H9 (cell line): Measurements from ENCODE around the gene LCE3A. TPM values are rescaled to one million over a fixed set of nuclear protein-coding genes. Genes with fewer than 3 reads are reported as not detected.

Source experiments
- DNase-seq: peaks from one replicate; pipeline ENCODE4 v3.0.0-alpha.2; 2017
- H2AFZ ChIP-seq: one replicate; pipeline ENCODE4 v1.6.1; 2013; ENCODE audit warnings: mild to moderate bottlenecking, low read length, control low read depth, moderate library complexity
- H2AK5ac ChIP-seq: 2 replicates; pipeline ENCODE4 v1.6.1; 2013; ENCODE audit warnings: low read length, control low read depth, mixed read lengths; ENCODE audit not compliant: insufficient read length
- H2BK120ac ChIP-seq: one replicate; pipeline ENCODE4 v1.6.1; 2013; ENCODE audit warnings: low read depth, mild to moderate bottlenecking, low read length, control low read depth, inconsistent platforms; ENCODE audit not compliant: poor library complexity, severe bottlenecking
- H2BK12ac ChIP-seq: 2 replicates; pipeline ENCODE4 v1.6.1; 2013; ENCODE audit warnings: low read length, control low read depth, mixed read lengths, low read depth; ENCODE audit not compliant: insufficient read length
- H2BK15ac ChIP-seq: 2 replicates; pipeline ENCODE4 v1.6.1; 2013; ENCODE audit warnings: low read depth, low read length, control low read depth
- H2BK20ac ChIP-seq: one replicate; pipeline ENCODE4 v1.6.1; 2013; ENCODE audit warnings: low read depth, mild to moderate bottlenecking, low read length, control low read depth, inconsistent platforms; ENCODE audit not compliant: poor library complexity, severe bottlenecking
- H2BK5ac ChIP-seq: 2 replicates; pipeline ENCODE4 v1.6.1; 2013; ENCODE audit warnings: low read length, control low read depth, mixed read lengths; ENCODE audit not compliant: insufficient read length
- H3K14ac ChIP-seq: 2 replicates; pipeline ENCODE4 v1.6.1; 2013; ENCODE audit warnings: low read length, control low read depth; ENCODE audit not compliant: insufficient read depth
- H3K18ac ChIP-seq: 2 replicates; pipeline ENCODE4 v1.6.1; 2013; ENCODE audit warnings: low read depth, mild to moderate bottlenecking, mixed read lengths, low read length, control low read depth; ENCODE audit not compliant: insufficient read length
- H3K23ac ChIP-seq: 2 replicates; pipeline ENCODE4 v1.6.1; 2013; ENCODE audit warnings: low read length, control low read depth, mixed read lengths, low read depth; ENCODE audit not compliant: insufficient read length
- H3K23me2 ChIP-seq: 2 replicates; pipeline ENCODE4 v1.6.1; 2013; ENCODE audit warnings: low read depth, mild to moderate bottlenecking, mixed read lengths, low read length, control low read depth; ENCODE audit not compliant: insufficient read length, poor library complexity, severe bottlenecking
- H3K27ac ChIP-seq: 2 replicates; pipeline ENCODE4 v1.5.1; 2013; ENCODE audit warnings: low read length, control low read depth, mixed read lengths, low read depth; ENCODE audit not compliant: insufficient read length
- H3K27me3 ChIP-seq: 2 replicates; pipeline ENCODE4 v1.6.1; 2013; ENCODE audit warnings: low read length, control low read depth, inconsistent platforms; ENCODE audit not compliant: insufficient read depth
- H3K4ac ChIP-seq: 2 replicates; pipeline ENCODE4 v1.6.1; 2013; ENCODE audit warnings: low read depth, mild to moderate bottlenecking, control low read depth, inconsistent platforms, low read length, moderate library complexity
- H3K4me1 ChIP-seq: 2 replicates; pipeline ENCODE4 v1.6.1; 2013; ENCODE audit warnings: low read length, control low read depth, inconsistent platforms; ENCODE audit not compliant: insufficient read depth
- H3K4me2 ChIP-seq: 2 replicates; pipeline ENCODE4 v1.6.1; 2013; ENCODE audit warnings: low read length, control low read depth, mixed read lengths; ENCODE audit not compliant: insufficient read length, insufficient read depth
- H3K56ac ChIP-seq: 2 replicates; pipeline ENCODE4 v1.6.1; 2013; ENCODE audit warnings: low read depth, mild to moderate bottlenecking, mixed read lengths, low read length, control low read depth; ENCODE audit not compliant: insufficient read length
- H3K79me1 ChIP-seq: 2 replicates; pipeline ENCODE4 v1.6.1; 2013; ENCODE audit warnings: low read depth, mild to moderate bottlenecking, moderate library complexity, low read length, control low read depth, inconsistent platforms; ENCODE audit not compliant: insufficient read depth, poor library complexity, severe bottlenecking
- H3K79me2 ChIP-seq: 2 replicates; pipeline ENCODE4 v1.6.1; 2013; ENCODE audit warnings: low read length, control low read depth, inconsistent platforms; ENCODE audit not compliant: insufficient read depth
- H3K9ac ChIP-seq: 2 replicates; pipeline ENCODE4 v1.6.1; 2013; ENCODE audit warnings: low read length, control low read depth, mixed read lengths; ENCODE audit not compliant: insufficient read length; ENCODE audit errors: extremely low read depth
- H3K9me3 ChIP-seq: one replicate; pipeline ENCODE4 v1.6.1; 2013; ENCODE audit warnings: low read depth, low read length, inconsistent platforms; ENCODE audit not compliant: control insufficient read depth
- H3T11ph ChIP-seq: one replicate; pipeline ENCODE4 v1.6.1; 2013; ENCODE audit warnings: mild to moderate bottlenecking, low read length, control low read depth, inconsistent platforms
- H4K20me1 ChIP-seq: one replicate; pipeline ENCODE4 v1.6.1; 2013; ENCODE audit not compliant: control insufficient read depth, insufficient read length, insufficient read depth
- H4K5ac ChIP-seq: 2 replicates; pipeline ENCODE4 v1.6.1; 2013; ENCODE audit warnings: low read depth, mild to moderate bottlenecking, mixed read lengths, low read length, control low read depth; ENCODE audit not compliant: insufficient read length
- H4K8ac ChIP-seq: replicated peaks from 2 replicates; pipeline ENCODE4 v1.6.1; 2013; ENCODE audit warnings: low read length, control low read depth, mixed read lengths, low read depth; ENCODE audit not compliant: insufficient read length
- H4K91ac ChIP-seq: 2 replicates; pipeline ENCODE4 v1.6.1; 2013; ENCODE audit warnings: low read depth, mild to moderate bottlenecking, moderate library complexity, mixed read lengths, low read length, control low read depth; ENCODE audit not compliant: insufficient read length
- H3K27ac Mint-ChIP-seq, 3 experiments: 2 replicates in 2 of 3; 3 replicates in 1 of 3; pipeline ENCODE4 v1.8.0; 2020 to 2021; ENCODE audit warnings: mixed read lengths in 3 of 3, mild to moderate bottlenecking in 1 of 3, moderate library complexity in 1 of 3
- H3K27me3 Mint-ChIP-seq: 2 replicates; pipeline ENCODE4 v1.8.0; 2021; ENCODE audit warnings: low read depth, mild to moderate bottlenecking, moderate library complexity, mixed read lengths
- H3K36me3 Mint-ChIP-seq, 3 experiments: 2 replicates in 2 of 3; 3 replicates in 1 of 3; pipeline ENCODE4 v1.8.0; 2020 to 2021; ENCODE audit warnings: low read depth in 3 of 3, mixed read lengths in 3 of 3; ENCODE audit not compliant: insufficient read depth in 1 of 3
- H3K4me1 Mint-ChIP-seq, 2 experiments: 2 replicates each; pipeline ENCODE4 v1.8.0; 2020; ENCODE audit warnings: mixed read lengths in 2 of 2
- H3K4me3 Mint-ChIP-seq, 2 experiments: 2 replicates in 1 of 2; 3 replicates in 1 of 2; pipeline ENCODE4 v1.8.0; 2020 to 2021; ENCODE audit warnings: mild to moderate bottlenecking in 2 of 2, mixed read lengths in 2 of 2, moderate library complexity in 1 of 2
- H3K9me3 Mint-ChIP-seq, 2 experiments: 2 replicates in 1 of 2; 3 replicates in 1 of 2; pipeline ENCODE4 v1.8.0; 2020; ENCODE audit warnings: mild to moderate bottlenecking in 2 of 2, mixed read lengths in 2 of 2, moderate library complexity in 1 of 2
- WGBS: extraction: QIAGEN DNeasy Blood & Tissue Kit; methylation state at CpG from one replicate; pipeline ENCODE4 v1.1.7; 2013; ENCODE audit warnings: missing lambda C conversion rate, low lambda C conversion rate, mixed read lengths; ENCODE audit not compliant: insufficient read length; ENCODE audit errors: extremely low coverage; 5-methylcytosine and 5-hydroxymethylcytosine counted together
- total RNA-seq: library from RNA; stranded (reverse); gene quantifications from 2 replicates; pipeline ENCODE4 v1.2.1, GENCODE V29; 2021
- TF ChIP-seq, protein P1 (sequence below): fragments of 200-600 bp; sonication (generic); conservative IDR thresholded peaks from 3 replicates; pipeline ENCODE4 v1.8.0; 2021; ENCODE audit warnings: antibody characterized with exemption, mild to moderate bottlenecking

The LCE3A gene
- total RNA-seq, 1 experiment from 2014 or later = not detected

GRCh38 chr1:152596986-152597385 lies 25.9 kb downstream of the LCE3A start:
- H3K4me1 ChIP-seq = no peaks in the 10 kb centered on the region
- H3K9ac ChIP-seq = no peak overlapping the region
- no peak overlapping the region for H2BK120ac ChIP-seq
- H3K4ac ChIP-seq = no peak overlapping the region
- Mint-ChIP-seq H3K27ac (no peak overlapping the region), H3K4me3 (no peak overlapping the region), H3K4me1 (no peaks in the 10 kb centered on the region), H3K36me3 (peaks cover 0 to 2% (median 1%) of the 10 kb centered on the region in 3 experiments; a peak in 3 of 7 replicates), H3K27me3 (no peaks in the 10 kb centered on the region; the same call in 1 of the 2 replicates), H3K9me3 (peaks cover 68 to 75% of the 10 kb centered on the region in 2 experiments)
- H4K5ac ChIP-seq = no peak overlapping the region
- H4K8ac ChIP-seq = no peak overlapping the region
- H3K9me3 ChIP-seq = peaks cover 36% of the 10 kb centered on the region
- no peak overlapping the region for H3K27ac ChIP-seq
- H4K91ac ChIP-seq = no peak overlapping the region
- WGBS = no CpG with 5 or more reads among the region's 2 CpGs
- no peaks in the 10 kb centered on the region for H3K27me3 ChIP-seq
- no peak overlapping the region for H3K23ac ChIP-seq
- H2BK12ac ChIP-seq = no peak overlapping the region
- no peak overlapping the region for H3K4me2 ChIP-seq
- no peak overlapping the region for H2BK5ac ChIP-seq
- H3K56ac ChIP-seq = no peak overlapping the region
- H3K79me1 ChIP-seq = no peaks in the 10 kb centered on the region
- no peak overlapping the region for H3K18ac ChIP-seq
- no peak overlapping the region for H3T11ph ChIP-seq
- no peak overlapping the region for H3K14ac ChIP-seq
- H4K20me1 ChIP-seq = no peaks in the 10 kb centered on the region
- H2BK20ac ChIP-seq = no peak overlapping the region
- no peak overlapping the region for H2AFZ ChIP-seq
- no peaks in the 10 kb centered on the region for H3K23me2 ChIP-seq
- no peak overlapping the region for H2BK15ac ChIP-seq
- no peak overlapping the region for H2AK5ac ChIP-seq
- TF ChIP-seq, protein P1, sequence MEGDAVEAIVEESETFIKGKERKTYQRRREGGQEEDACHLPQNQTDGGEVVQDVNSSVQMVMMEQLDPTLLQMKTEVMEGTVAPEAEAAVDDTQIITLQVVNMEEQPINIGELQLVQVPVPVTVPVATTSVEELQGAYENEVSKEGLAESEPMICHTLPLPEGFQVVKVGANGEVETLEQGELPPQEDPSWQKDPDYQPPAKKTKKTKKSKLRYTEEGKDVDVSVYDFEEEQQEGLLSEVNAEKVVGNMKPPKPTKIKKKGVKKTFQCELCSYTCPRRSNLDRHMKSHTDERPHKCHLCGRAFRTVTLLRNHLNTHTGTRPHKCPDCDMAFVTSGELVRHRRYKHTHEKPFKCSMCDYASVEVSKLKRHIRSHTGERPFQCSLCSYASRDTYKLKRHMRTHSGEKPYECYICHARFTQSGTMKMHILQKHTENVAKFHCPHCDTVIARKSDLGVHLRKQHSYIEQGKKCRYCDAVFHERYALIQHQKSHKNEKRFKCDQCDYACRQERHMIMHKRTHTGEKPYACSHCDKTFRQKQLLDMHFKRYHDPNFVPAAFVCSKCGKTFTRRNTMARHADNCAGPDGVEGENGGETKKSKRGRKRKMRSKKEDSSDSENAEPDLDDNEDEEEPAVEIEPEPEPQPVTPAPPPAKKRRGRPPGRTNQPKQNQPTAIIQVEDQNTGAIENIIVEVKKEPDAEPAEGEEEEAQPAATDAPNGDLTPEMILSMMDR = no peak
- no peak for DNase-seq
- no peaks in the 10 kb centered on the region for H3K79me2 ChIP-seq
